DMS 273 treated with DMSO at 0.1 percent for 48 hours (cell line): Measurements from ENCODE around the gene ATP7B.
"Not testable (repeated sequence)": the region's sequence is repeated elsewhere in the genome, so short reads cannot be mapped to it uniquely, and the experiment has no call there.

ENCODE experiments used
- DNase-seq: peaks from one replicate; lab custom pipeline; 2025; lab: John Stamatoyannopoulos, UW

ATP7B gene

GRCh38 chr13:52010890-52011631 lies at the start of gene ATP7B:
TSS of gene ATP7B (minus strand) at chr13:52011450. CDS start at chr13:52011337, 113 bp downstream.
- DNase-seq: no peak

GRCh38 chr13:52053460-52053859 lies 42.2 kb upstream of the ATP7B start:
- no peak for DNase-seq

GRCh38 chr13:52051400-52051799 lies 40.1 kb upstream of the ATP7B start:
- no peak for DNase-seq

GRCh38 chr13:52048516-52048915 lies 37.3 kb upstream of the ATP7B start:
- DNase-seq: no peak

GRCh38 chr13:52047463-52047862 lies 36.2 kb upstream of the ATP7B start:
- no peak for DNase-seq

GRCh38 chr13:52043675-52044074 lies 32.4 kb upstream of the ATP7B start:
- DNase-seq: no peak

GRCh38 chr13:52036037-52036436 lies 24.8 kb upstream of the ATP7B start:
- DNase-seq: no peak

GRCh38 chr13:52034616-52035226 lies 23.5 kb upstream of the ATP7B start:
- DNase-seq: no peak

- DNase-seq: no peak
Observed at GRCh38 chr13:52033039-52033438, 21.8 kb upstream of the ATP7B start.

- not testable (repeated sequence) for DNase-seq
Observed at GRCh38 chr13:52030401-52030800, 19.2 kb upstream of the ATP7B start.

GRCh38 chr13:52029569-52029968 lies 18.3 kb upstream of the ATP7B start:
- DNase-seq: no peak

GRCh38 chr13:52027832-52028231 lies 16.6 kb upstream of the ATP7B start:
- no peak for DNase-seq

- no peak for DNase-seq
Observed at GRCh38 chr13:52026246-52026626, 15.0 kb upstream of the ATP7B start.

- DNase-seq: no peak
Observed at GRCh38 chr13:52025475-52026245, 14.4 kb upstream of the ATP7B start.

GRCh38 chr13:52024481-52024880 lies 13.2 kb upstream of the ATP7B start, which contains the start of gene UTP14C:
TSS of gene UTP14C (plus strand) at chr13:52024691. CDS start at chr13:52028805, 4,114 bp downstream.
- DNase-seq: no peak

- DNase-seq: no peak
Observed at GRCh38 chr13:52022356-52022755, 11.1 kb upstream of the ATP7B start.

- DNase-seq: no peak
Observed at GRCh38 chr13:52020191-52020590, 8.9 kb upstream of the ATP7B start.

- DNase-seq: no peak
Observed at GRCh38 chr13:52016296-52016695, 5.0 kb upstream of the ATP7B start.

- DNase-seq: no peak
Observed at GRCh38 chr13:52012512-52012836, 1.2 kb upstream of the ATP7B start.

GRCh38 chr13:52011632-52012511 lies 622 bp upstream of the ATP7B start, which contains the start of gene ALG11:
TSS of gene ALG11 (plus strand) at chr13:52012398. CDS start at chr13:52012419, 21 bp downstream.
- DNase-seq: peak; percentile 85

- no peak for DNase-seq
Observed at GRCh38 chr13:52009946-52010345, 1.3 kb downstream of the ATP7B start.
